ENCODE results near the gene LNX2.

DNA sequence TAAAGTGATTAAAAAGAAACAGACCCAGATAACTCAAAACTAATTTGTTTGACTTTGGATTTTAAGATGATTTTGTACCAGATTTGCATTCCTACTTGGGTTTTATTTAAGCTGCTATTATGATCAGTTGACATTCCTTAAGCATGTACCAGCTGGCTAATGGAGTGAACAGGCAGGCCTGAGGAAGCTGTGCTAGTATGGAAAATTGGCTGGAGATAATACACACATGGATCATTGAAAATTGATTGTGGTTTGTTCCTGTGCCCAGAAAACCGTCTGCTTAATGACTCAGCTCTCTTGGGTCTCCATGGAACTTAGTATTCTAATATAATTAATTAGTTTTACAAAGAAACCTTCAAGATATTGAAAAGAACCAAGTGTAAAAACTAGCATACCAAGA is 24.0 kb upstream of the LNX2 start:
- TF ChIP-seq POLR2AphosphoS5 (IDR thresholded peaks at IDR 0.05; ENCODE audit: low read depth) (no peak), GABPA (IDR thresholded peaks at IDR 0.05; ENCODE audit: low read depth) (no peak)
- TF ChIP-seq, protein P1, sequence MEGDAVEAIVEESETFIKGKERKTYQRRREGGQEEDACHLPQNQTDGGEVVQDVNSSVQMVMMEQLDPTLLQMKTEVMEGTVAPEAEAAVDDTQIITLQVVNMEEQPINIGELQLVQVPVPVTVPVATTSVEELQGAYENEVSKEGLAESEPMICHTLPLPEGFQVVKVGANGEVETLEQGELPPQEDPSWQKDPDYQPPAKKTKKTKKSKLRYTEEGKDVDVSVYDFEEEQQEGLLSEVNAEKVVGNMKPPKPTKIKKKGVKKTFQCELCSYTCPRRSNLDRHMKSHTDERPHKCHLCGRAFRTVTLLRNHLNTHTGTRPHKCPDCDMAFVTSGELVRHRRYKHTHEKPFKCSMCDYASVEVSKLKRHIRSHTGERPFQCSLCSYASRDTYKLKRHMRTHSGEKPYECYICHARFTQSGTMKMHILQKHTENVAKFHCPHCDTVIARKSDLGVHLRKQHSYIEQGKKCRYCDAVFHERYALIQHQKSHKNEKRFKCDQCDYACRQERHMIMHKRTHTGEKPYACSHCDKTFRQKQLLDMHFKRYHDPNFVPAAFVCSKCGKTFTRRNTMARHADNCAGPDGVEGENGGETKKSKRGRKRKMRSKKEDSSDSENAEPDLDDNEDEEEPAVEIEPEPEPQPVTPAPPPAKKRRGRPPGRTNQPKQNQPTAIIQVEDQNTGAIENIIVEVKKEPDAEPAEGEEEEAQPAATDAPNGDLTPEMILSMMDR (IDR thresholded peaks at IDR 0.05; ENCODE audit: insufficient read depth, low read length), result no peak
- TF ChIP-seq, protein P2, sequence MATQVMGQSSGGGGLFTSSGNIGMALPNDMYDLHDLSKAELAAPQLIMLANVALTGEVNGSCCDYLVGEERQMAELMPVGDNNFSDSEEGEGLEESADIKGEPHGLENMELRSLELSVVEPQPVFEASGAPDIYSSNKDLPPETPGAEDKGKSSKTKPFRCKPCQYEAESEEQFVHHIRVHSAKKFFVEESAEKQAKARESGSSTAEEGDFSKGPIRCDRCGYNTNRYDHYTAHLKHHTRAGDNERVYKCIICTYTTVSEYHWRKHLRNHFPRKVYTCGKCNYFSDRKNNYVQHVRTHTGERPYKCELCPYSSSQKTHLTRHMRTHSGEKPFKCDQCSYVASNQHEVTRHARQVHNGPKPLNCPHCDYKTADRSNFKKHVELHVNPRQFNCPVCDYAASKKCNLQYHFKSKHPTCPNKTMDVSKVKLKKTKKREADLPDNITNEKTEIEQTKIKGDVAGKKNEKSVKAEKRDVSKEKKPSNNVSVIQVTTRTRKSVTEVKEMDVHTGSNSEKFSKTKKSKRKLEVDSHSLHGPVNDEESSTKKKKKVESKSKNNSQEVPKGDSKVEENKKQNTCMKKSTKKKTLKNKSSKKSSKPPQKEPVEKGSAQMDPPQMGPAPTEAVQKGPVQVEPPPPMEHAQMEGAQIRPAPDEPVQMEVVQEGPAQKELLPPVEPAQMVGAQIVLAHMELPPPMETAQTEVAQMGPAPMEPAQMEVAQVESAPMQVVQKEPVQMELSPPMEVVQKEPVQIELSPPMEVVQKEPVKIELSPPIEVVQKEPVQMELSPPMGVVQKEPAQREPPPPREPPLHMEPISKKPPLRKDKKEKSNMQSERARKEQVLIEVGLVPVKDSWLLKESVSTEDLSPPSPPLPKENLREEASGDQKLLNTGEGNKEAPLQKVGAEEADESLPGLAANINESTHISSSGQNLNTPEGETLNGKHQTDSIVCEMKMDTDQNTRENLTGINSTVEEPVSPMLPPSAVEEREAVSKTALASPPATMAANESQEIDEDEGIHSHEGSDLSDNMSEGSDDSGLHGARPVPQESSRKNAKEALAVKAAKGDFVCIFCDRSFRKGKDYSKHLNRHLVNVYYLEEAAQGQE (IDR thresholded peaks at IDR 0.05; ENCODE audit: insufficient replicate concordance, low read depth), result no peak

Measured in HL-60 (cell line).